ENCODE data around the gene SOX2.

- TF ChIP-seq CTCF (IDR thresholded peaks at IDR 0.05) (no peak), POLR2A (IDR thresholded peaks at IDR 0.05) (no peak)
Observed at GRCh38 chr3:181703601-181704420, 7.9 kb upstream of the SOX2 start.
